Neuronal stem cell (in vitro differentiated cells): ENCODE data around the gene CA11.
"Not testable (repeated sequence)": the region's sequence is repeated elsewhere in the genome, so short reads cannot be mapped to it uniquely, and the experiment has no call there.

Experiments used
- DNase-seq: peaks from one replicate; pipeline ENCODE4 v3.0.0-alpha.2; 2013; ENCODE audit warnings: low spot score
- H2AFZ ChIP-seq: one replicate; pipeline ENCODE4 v1.6.1; 2013; ENCODE audit warnings: mild to moderate bottlenecking, low read length, inconsistent platforms
- H2AK5ac ChIP-seq: 2 replicates; pipeline ENCODE4 v1.6.1; 2013; ENCODE audit warnings: low read depth, mild to moderate bottlenecking, inconsistent platforms, low read length, moderate library complexity, mixed read lengths
- H2BK120ac ChIP-seq: 2 replicates; pipeline ENCODE4 v1.6.1; 2013; ENCODE audit warnings: low read depth, mild to moderate bottlenecking, inconsistent platforms, low read length, moderate library complexity, mixed read lengths
- H2BK12ac ChIP-seq: one replicate; pipeline ENCODE4 v1.6.1; 2013; ENCODE audit warnings: low read length, inconsistent platforms
- H2BK15ac ChIP-seq: 2 replicates; pipeline ENCODE4 v1.6.1; 2013; ENCODE audit warnings: mild to moderate bottlenecking, low read length, inconsistent platforms, mixed read lengths
- H2BK5ac ChIP-seq: one replicate; pipeline ENCODE4 v1.6.1; 2013; ENCODE audit warnings: inconsistent platforms, mild to moderate bottlenecking, low read length, moderate library complexity
- H3K14ac ChIP-seq: one replicate; pipeline ENCODE4 v1.6.1; 2013; ENCODE audit warnings: low read length, inconsistent platforms
- H3K18ac ChIP-seq: 2 replicates; pipeline ENCODE4 v1.6.1; 2013; ENCODE audit warnings: low read length, inconsistent platforms
- H3K23ac ChIP-seq: 2 replicates; pipeline ENCODE4 v1.6.1; 2013; ENCODE audit warnings: low read depth, mild to moderate bottlenecking, mixed read lengths, low read length, inconsistent platforms; ENCODE audit not compliant: poor library complexity
- H3K27ac ChIP-seq: replicated peaks from 3 replicates; pipeline ENCODE4 v1.5.1; 2013; ENCODE audit warnings: low read length, inconsistent platforms
- H3K27me3 ChIP-seq, 3 experiments: 2 replicates each; pipeline ENCODE4 v1.6.1; 2013; ENCODE audit warnings: low read length in 3 of 3, mild to moderate bottlenecking in 2 of 3, inconsistent platforms in 1 of 3, low read depth in 1 of 3, mixed read lengths in 1 of 3, moderate library complexity in 1 of 3; ENCODE audit not compliant: control insufficient read depth in 3 of 3, insufficient read depth in 3 of 3
- H3K36me3 ChIP-seq, 2 donors: replicated peaks in 1 of 2; 2 replicates each; pipeline ENCODE4 v1.6.1; 2013; ENCODE audit warnings: low read length in 2 of 2; ENCODE audit not compliant: control insufficient read depth in 2 of 2, insufficient read depth in 2 of 2
- H3K4ac ChIP-seq: 2 replicates; pipeline ENCODE4 v1.6.1; 2013; ENCODE audit warnings: inconsistent platforms, mild to moderate bottlenecking, low read length, moderate library complexity
- H3K4me1 ChIP-seq, 2 donors: 1 replicate in 1 of 2; 2 replicates in 1 of 2; pipeline ENCODE4 v1.6.1; 2013; ENCODE audit warnings: low read length in 2 of 2, low read depth in 1 of 2; ENCODE audit not compliant: control insufficient read depth in 2 of 2, insufficient read depth in 1 of 2
- H3K4me2 ChIP-seq: one replicate; pipeline ENCODE4 v1.6.1; 2013; ENCODE audit warnings: mild to moderate bottlenecking, low read length, inconsistent platforms; ENCODE audit not compliant: insufficient read depth, poor library complexity, severe bottlenecking
- H3K4me3 ChIP-seq, 2 donors: 2 replicates each; pipeline ENCODE4 v1.5.1; 2013; ENCODE audit warnings: low read length in 2 of 2, mild to moderate bottlenecking in 2 of 2, inconsistent platforms in 1 of 2, moderate library complexity in 1 of 2
- H3K79me1 ChIP-seq: one replicate; pipeline ENCODE4 v1.6.1; 2013; ENCODE audit warnings: low read depth, mild to moderate bottlenecking, inconsistent platforms, low read length, moderate library complexity
- H3K9ac ChIP-seq: one replicate; pipeline ENCODE4 v1.6.1; 2013; ENCODE audit warnings: mild to moderate bottlenecking, low read depth, low read length, inconsistent platforms; ENCODE audit not compliant: poor library complexity
- H3K9me3 ChIP-seq, 2 donors: replicated peaks in 1 of 2; 2 replicates each; pipeline versions ENCODE3 to v1.6.1; 2013; ENCODE audit warnings: low read length in 2 of 2, mild to moderate bottlenecking in 2 of 2, inconsistent platforms in 1 of 2, low read depth in 1 of 2, mixed read lengths in 1 of 2, moderate library complexity in 1 of 2; ENCODE audit not compliant: control insufficient read depth in 2 of 2, insufficient read depth in 1 of 2
- H4K8ac ChIP-seq: one replicate; pipeline ENCODE4 v1.6.1; 2013; ENCODE audit warnings: low read depth, mild to moderate bottlenecking, inconsistent platforms, low read length, moderate library complexity
- H4K91ac ChIP-seq: one replicate; pipeline ENCODE4 v1.6.1; 2013; ENCODE audit warnings: low read length, low read depth, mild to moderate bottlenecking, inconsistent platforms; ENCODE audit not compliant: poor library complexity
- WGBS, 2 donors: extraction: QIAGEN DNeasy Blood & Tissue Kit; methylation state at CpG; one replicate each; pipeline ENCODE4 v1.1.7; 2013; ENCODE audit warnings: missing lambda C conversion rate in 2 of 2, mixed read lengths in 1 of 2; ENCODE audit not compliant: insufficient read length in 2 of 2, insufficient replicate concordance in 1 of 2; ENCODE audit errors: extremely low coverage in 2 of 2; 5-methylcytosine and 5-hydroxymethylcytosine counted together

The CA11 gene

GRCh38 chr19:48632286-48632685, 13.7 kb downstream of the CA11 start:
- H3K4ac ChIP-seq, H2BK5ac ChIP-seq, H3K27ac ChIP-seq, H2BK15ac ChIP-seq, H3K9ac ChIP-seq, H3K27me3 ChIP-seq, H3K9me3 ChIP-seq, H3K18ac ChIP-seq, H3K4me3 ChIP-seq, H2AK5ac ChIP-seq, H2BK12ac ChIP-seq, H3K23ac ChIP-seq, H3K4me2 ChIP-seq, H3K79me1 ChIP-seq, H3K14ac ChIP-seq, H4K91ac ChIP-seq, H2BK120ac ChIP-seq, DNase-seq, H4K8ac ChIP-seq, H2AFZ ChIP-seq: not testable (repeated sequence)
- no CpG with 5 or more reads among the region's 11 CpGs for WGBS, 2 donors
- Histone ChIP-seq H3K4me1 (peaks cover 28 to 41% of the 10 kb centered on the region in 2 donors), H3K36me3 (peaks cover 7 to 32% of the 10 kb centered on the region in 2 donors)

GRCh38 chr19:48631225-48631624, 14.8 kb downstream of the CA11 start:
- peaks cover 8 to 37% of the 10 kb centered on the region in 2 donors for H3K36me3 ChIP-seq
- no peak overlapping the region for H3K14ac ChIP-seq
- H3K27ac ChIP-seq, result peak overlapping the region; percentile 67
- H2AFZ ChIP-seq, result no peak overlapping the region
- peak overlapping the region; percentile 93 for H2BK5ac ChIP-seq
- DNase-seq, result no peak
- WGBS, 2 donors, result no CpG with 5 or more reads among the region's 3 CpGs
- H3K4me1 ChIP-seq, result peaks cover 28 to 33% of the 10 kb centered on the region in 2 donors
- H2AK5ac ChIP-seq, result peak overlapping the region; percentile 88
- H3K79me1 ChIP-seq, result no peaks in the 10 kb centered on the region
- peak overlapping the region; percentile 5 for H3K18ac ChIP-seq
- no peak overlapping the region for H3K4ac ChIP-seq
- H3K4me3 ChIP-seq, result no peak overlapping the region
- no peak overlapping the region for H2BK12ac ChIP-seq
- peak overlapping the region; percentile 83 for H3K9ac ChIP-seq
- H3K23ac ChIP-seq, result peak overlapping the region; percentile 13
- H4K91ac ChIP-seq, result no peak overlapping the region
- no peak overlapping the region for H2BK15ac ChIP-seq
- H2BK120ac ChIP-seq, result no peak overlapping the region
- peak overlapping the region; percentile 69 for H3K4me2 ChIP-seq
- H3K27me3 ChIP-seq, result peaks cover 0 to 4% (median 0%) of the 10 kb centered on the region in 3 experiments
- H4K8ac ChIP-seq, result no peak overlapping the region
- no peaks in the 10 kb centered on the region for H3K9me3 ChIP-seq

GRCh38 chr19:48630296-48631063, 15.5 kb downstream of the CA11 start:
- Histone ChIP-seq H3K18ac (peak overlapping the region; percentile 5), H3K27me3 (no peaks in the 10 kb centered on the region), H3K9me3 (no peaks in the 10 kb centered on the region), H3K14ac (no peak overlapping the region), H4K8ac (no peak overlapping the region), H2BK12ac (no peak overlapping the region), H3K4me1 (peaks cover 28 to 33% of the 10 kb centered on the region in 2 donors), H2AK5ac (peak overlapping the region; percentile 88), H3K4me2 (peak overlapping the region; percentile 69), H2BK15ac (peak overlapping the region; percentile 15), H3K79me1 (peaks cover 2% of the 10 kb centered on the region), H2AFZ (no peak overlapping the region), H3K9ac (peak overlapping the region; percentile 83), H3K27ac (peak overlapping the region; percentile 67), H3K4me3 (peak overlapping the region in 1 of 2 donors; percentile 72), H3K36me3 (peaks cover 9 to 44% of the 10 kb centered on the region in 2 donors), H3K4ac (no peak overlapping the region), H4K91ac (peak overlapping the region; percentile 28), H2BK120ac (no peak overlapping the region), H3K23ac (peak overlapping the region; percentile 98), H2BK5ac (peak overlapping the region; percentile 93)
- DNase-seq, result no peak
- no CpG with 5 or more reads among the region's 47 CpGs for WGBS, 2 donors

GRCh38 chr19:48629599-48630295, 16.2 kb downstream of the CA11 start:
- H3K4ac ChIP-seq, result peak overlapping the region; percentile 2
- peaks cover 9 to 45% of the 10 kb centered on the region in 2 donors for H3K36me3 ChIP-seq
- no peaks in the 10 kb centered on the region for H3K27me3 ChIP-seq
- H3K4me1 ChIP-seq, result peaks cover 26 to 32% of the 10 kb centered on the region in 2 donors
- peak; percentile 83 for DNase-seq
- H3K14ac ChIP-seq, result no peak overlapping the region
- peak overlapping the region; percentile 98 for H3K23ac ChIP-seq
- peak overlapping the region; percentile 64 for H3K9ac ChIP-seq
- peak overlapping the region; percentile 95 for H2BK15ac ChIP-seq
- H3K27ac ChIP-seq, result peak overlapping the region; percentile 67
- H3K79me1 ChIP-seq, result peaks cover 3% of the 10 kb centered on the region
- H4K91ac ChIP-seq, result no peak overlapping the region
- no peak overlapping the region for H4K8ac ChIP-seq
- H2AK5ac ChIP-seq, result peak overlapping the region; percentile 97
- H2BK12ac ChIP-seq, result peak overlapping the region; percentile 33
- peak overlapping the region in 1 of 2 donors; percentile 33 for H3K4me3 ChIP-seq
- H3K4me2 ChIP-seq, result peak overlapping the region; percentile 69
- peak overlapping the region; percentile 93 for H2BK5ac ChIP-seq
- H2AFZ ChIP-seq, result no peak overlapping the region
- H2BK120ac ChIP-seq, result peak overlapping the region; percentile 84
- WGBS, 2 donors, result no CpG with 5 or more reads among the region's 48 CpGs
- H3K18ac ChIP-seq, result peak overlapping the region; percentile 86
- H3K9me3 ChIP-seq, result no peaks in the 10 kb centered on the region
